GM19438 (cell line): ENCODE measurements around the gene KCNQ5.

ENCODE experiments used
- ATAC-seq: cut with Tn5 transposase; IDR thresholded peaks from one replicate; pipeline ENCODE4 v1.9.1; 2021; ENCODE audit warnings: low read depth; ENCODE audit not compliant: unreplicated experiment

The KCNQ5 gene

DNA sequence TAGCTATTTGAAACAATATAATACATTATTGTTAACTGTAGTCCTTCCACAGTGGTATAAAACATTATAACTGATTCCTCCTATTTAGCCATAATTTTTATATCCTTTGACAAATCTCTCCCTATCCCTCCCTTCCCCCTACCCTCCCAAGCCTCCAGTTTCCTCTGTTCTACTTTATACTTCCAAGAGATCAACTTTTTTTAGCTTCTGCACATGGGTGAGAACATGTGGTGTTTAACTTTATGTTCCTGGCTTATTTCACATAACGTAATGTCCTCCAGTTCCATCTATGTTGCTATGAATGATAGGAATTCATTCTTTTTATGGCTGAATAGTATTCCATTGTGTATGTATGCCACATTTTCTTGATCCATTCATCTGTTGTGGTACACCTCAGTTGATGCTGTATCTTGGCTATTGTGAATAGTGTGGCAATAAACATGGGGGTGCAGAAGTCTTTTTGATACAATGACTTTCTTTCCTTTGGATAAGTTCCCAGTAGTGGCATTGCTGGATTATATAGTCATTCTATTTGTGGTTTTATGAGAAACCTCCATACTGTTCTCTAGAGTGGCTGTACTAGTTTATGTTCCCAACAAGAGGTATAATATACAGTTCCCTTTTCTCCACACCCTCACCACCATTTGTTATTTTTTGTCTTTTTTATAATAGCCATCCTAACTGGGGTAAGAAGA, 205.0 kb downstream of the KCNQ5 start:
- no peak for ATAC-seq

DNA sequence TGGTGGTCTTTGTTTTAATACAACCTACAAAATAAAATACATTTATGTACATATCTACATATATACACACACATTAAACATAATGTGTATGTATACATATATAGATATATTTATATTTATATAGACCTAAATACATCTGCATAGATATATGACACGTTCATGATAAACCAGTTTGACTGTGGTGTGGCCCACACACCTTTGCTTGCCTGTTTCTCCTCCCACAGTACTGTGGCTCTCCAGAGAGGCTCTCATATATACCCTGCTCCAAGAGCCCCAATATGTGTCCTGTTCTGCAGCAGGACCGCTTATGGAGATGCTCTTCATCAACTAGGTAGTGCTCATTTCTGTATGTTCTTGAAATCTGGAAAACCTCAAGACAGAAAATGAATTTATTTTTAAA, 207.0 kb downstream of the KCNQ5 start:
- ATAC-seq = no peak

DNA sequence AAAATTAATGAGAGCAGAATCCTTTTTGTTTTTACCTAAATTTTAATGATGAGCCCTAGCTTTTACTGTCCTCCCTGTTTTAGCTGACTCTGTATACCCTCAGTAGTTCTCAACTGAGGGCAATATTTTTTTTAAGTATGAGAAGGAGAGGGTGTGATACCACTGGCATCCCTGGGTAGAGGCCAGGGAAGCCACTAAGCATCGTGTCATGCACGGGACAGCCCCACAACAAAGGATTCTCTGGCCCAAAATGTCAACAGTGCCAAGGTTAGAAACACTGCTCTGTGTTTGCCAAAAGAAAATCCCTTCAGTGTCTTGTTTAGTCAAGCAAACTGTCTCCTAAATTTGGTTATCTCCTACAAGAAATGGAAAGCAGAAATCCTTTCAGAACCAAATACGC, 210.4 kb downstream of the KCNQ5 start:
- ATAC-seq = no peak

DNA sequence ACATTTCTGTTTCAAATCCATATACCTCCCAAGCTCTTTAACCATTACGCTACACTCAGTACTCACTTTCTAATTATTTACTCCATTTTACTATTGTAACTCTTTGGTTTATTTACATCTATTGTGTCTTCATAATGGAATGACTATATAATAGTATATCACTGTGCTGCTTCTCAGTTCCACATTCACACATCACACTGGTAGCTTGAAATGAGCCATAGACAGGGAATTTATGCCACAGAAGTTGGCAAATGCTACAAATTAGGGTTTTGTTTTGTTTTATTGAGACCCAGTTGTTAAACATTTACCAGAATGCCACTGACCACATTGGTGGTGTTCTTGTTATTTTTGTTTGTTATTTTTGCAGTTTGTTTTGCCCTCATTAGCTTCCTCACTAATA, 213.9 kb downstream of the KCNQ5 start:
- ATAC-seq = no peak

DNA sequence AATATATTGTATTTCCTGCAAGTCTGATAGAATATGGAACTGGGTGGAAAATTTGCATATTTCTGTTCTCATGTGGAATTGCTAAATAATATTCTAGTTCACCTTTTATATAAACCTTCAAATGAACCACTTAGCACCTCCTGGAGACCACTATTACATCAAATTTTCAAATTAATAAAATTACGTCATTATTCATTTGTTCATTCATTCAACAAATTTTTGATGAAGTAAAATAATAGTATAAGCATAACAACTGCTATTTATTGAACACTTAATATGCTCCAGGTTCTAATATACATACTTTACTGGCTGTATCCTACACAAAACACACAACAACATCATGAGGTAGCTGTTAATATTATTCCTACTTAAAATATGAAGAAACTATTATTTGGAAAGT, 215.1 kb downstream of the KCNQ5 start:
- ATAC-seq = no peak

DNA sequence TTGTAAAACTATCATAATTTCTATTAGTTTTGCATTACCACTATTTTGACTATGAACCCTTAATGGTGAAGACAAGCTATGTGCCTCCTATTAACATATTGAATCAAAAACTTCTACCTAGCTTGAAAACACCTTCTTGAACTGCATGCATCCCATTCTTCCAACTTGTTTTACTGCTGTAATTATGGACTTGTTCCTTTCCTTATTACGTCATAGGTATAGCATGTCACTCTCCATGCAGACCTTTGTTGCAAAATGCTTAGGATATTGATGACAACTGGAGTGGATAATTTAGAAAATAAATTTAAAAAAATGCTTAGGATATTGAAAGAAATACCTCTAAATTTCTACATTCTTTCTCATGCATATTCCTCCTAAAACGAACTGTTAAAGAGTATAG, 219.3 kb downstream of the KCNQ5 start:
- no peak for ATAC-seq

DNA sequence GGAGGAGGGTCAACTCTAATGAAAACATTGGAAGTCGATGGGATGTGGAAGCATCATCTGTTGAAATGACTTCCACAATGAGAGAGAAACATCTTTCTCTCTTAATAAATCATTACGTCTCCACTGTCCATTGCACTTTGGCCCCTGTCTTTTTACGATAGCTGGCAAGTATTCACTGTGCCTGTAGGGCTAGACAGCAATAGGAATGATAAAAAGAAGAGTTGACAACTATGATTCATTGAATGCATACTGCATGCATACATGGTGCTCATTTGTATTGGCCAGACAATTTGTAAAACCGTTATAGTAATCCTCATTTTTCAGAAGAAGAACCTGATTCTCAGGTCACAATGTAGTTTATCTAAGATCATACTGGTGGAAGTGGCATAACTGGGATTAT, 220.3 kb downstream of the KCNQ5 start:
- ATAC-seq = no peak

DNA sequence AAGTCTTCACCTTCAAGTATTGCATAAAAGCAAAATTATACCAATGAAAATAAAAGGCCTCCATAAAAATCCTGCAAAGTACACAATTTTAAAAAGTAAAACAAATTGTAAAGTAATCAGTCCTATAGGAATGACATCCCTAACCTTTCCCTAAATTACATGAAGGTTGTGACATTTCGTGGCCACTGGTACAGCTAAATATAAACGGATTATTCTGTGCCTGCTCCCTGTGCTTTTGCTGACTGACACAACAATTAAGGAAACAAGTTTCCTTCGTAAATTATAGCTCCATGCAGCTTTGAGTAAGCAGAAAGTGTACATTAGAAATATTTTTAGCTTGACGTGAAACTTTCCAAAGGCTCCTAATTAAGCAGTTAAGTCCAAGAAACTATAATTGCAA, 222.8 kb downstream of the KCNQ5 start:
- no peak for ATAC-seq

DNA sequence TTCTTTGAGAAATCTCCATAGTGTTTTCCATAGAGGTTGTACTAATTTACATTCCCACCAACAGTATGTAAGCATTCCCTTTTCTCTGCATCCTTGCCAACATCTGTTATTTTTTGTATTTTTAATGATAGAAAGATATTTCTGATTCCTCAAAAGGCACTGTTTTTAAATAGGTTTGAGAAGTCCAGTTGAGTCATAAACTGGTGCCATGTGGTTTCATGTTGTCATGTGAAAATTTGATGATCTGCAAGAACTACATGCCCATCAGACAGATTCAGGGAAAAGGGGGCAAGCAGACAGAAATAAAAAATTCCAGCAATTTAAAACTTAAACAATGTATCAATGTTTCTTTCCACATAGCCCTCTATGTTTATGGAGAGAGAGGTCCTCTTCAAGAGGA, 227.5 kb downstream of the KCNQ5 start:
- ATAC-seq = no peak

DNA sequence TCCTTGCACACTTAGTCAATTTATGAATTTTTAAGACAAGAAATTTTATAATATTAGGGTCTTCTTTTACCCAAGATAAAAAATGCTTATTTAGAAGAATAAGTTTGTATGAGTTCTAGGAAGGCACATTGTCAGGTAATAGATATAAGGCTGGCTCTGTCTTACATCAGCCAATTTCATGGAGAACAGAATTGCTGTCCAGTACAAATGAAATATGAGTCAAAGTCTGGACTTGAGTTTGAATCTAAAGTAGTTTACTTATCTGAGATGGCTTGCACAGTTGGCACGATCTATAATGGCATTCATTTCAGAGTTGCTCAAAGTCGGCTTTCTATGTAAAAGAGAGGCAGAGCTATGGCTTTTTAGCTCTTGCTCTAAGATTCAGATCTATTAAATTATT, 228.2 kb downstream of the KCNQ5 start:
- no peak for ATAC-seq

DNA sequence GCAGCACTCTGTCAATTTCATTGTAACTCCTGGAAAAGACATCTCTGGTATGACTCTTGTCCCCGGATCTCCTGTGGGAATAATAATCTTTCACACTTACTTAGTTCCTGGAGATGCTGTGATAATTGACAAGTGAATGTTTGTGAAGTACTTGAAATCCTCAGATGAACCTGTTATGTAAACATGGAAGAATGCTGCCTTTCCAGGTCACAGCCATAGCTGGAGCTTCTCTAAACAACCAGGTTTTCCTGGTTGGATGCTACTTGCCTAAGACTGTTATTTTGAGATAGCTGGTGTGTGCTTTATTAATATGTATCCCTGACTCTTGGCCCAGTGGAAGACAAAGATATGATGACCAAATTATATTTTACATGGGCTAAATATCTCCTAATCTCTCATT, 228.6 kb downstream of the KCNQ5 start:
- no peak for ATAC-seq

DNA sequence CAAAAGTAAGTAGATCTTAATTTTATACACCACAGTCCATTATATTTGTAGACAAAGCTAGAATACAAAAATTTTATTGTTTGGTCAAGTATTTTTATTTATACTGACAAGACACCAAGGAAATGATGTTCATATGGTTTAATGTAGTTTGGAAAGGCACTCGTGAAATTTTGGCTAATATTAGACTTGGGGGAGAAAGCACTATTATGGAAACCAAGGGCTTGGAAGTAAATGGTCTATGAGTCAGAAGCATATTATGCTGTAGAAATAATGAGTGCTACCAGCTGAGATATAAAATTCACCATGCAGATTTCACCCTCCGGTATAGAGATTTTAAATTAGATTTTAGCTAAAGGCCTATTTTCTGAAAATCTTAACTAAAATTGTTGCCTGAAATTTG, 233.6 kb downstream of the KCNQ5 start:
- ATAC-seq = no peak

DNA sequence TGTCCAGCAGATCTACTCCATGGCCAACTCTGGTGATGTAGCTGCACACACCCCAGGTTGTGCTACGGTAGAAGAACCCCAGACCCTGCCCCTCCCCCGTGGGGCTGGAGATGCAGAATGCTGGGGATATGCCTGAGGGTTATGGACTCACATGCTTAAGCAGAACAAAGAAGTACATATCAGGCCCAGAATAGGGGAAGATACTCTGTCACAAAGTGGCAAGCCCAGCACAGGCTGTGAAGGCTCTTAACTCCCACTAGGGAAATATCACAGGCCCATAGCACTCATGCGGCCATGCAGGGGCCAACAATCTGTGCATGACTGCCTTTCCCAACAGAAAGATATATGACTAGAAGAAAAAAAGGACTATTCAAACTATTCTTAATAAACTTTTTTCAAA, 234.9 kb downstream of the KCNQ5 start:
- ATAC-seq = no peak

DNA sequence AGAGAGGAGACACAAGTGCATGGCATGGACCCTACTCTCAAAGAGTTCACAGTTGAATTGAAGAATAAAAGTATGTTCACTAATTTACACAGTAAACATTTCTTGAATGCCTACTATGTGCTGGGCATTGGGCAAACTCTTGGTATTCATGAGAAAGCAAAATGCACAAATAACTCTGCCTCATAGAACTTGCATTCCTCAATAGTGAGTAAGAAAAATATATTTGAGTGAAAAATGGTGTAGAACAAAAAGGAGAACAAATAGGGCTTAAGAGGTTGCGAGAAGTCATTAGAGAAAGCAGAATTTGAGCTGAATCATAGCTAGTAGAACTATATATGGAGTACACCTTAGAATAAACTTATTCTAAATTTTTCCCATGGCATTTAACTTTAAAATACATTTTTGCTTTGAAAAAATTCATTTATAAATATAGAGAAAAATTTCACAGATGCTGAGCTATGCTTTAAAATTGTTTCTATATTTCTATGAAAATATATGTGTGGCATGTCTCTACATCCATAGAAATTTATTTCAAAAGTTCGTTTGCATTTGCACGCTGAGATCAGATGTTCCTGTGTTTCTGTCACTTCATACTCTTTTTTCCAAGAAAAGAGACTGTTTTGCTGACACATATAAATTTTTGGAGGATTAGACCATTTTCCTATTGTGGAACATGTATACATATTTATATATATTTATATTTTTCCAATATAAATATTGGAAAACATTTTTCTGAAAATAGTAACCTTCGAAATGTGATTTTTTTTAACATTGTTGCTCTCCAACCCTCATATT, 236.1 kb downstream of the KCNQ5 start:
- no peak for ATAC-seq

DNA sequence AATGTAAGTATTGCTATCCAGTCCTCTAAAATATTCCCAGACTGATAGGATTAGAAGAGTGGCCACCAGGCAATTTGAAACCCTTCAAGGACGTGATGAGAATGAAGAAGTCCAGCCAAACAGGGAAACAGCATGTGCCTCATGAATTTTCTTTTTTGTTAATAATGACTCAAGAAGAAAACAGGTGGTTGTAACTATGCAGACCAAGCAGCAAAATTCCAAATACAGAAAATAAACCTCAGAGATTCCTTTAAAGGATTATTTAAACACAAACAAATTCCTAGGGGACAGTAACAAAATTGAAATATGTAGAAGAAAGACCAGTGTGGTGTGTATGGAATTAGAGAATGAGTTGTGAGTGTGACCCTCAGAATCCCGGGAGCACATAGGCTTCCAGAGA, 239.2 kb downstream of the KCNQ5 start:
- ATAC-seq = no peak

DNA sequence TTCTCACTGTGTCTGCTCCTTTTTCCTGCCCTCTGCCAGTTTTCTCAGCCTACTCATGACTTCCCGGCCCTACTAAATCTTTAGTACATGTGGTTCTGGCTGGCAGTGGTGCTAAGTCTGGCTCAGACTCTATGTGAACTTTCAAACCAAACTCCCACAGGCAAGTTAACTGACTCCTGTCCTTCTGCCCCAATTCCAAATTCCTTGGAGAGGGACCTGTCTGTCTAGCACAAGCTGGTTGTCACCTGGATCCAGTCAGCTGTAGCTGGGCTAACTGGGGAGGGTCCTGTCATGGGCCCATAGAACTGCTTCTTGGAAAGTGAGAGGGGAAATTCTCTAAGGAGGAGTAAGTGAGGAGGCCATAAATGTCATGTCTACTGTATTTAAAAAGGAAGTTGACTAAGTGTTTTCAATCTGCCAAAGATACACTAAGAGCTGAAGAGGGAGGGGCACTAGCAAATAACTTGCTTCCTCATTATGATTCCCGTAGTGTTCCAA, 240.1 kb downstream of the KCNQ5 start:
- ATAC-seq = no peak

DNA sequence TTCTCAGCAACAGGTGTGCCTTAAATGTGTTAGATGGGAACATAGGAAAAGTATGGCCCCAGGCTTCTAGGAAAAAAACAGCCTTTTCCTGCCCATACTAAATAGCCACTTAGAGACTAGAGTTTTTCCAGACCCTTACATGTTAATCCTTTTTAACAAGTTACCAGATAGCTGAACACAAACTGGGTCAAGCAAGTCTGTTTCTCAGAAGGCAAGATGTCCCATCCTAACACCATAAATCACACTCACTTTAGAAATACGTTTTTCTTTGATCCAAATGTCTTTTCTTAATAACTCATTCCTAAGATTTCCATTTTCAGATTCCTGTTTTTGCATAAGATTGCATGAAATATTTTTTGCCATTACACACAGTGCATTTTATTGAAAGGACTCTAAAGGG, 241.3 kb downstream of the KCNQ5 start:
- ATAC-seq = no peak

DNA sequence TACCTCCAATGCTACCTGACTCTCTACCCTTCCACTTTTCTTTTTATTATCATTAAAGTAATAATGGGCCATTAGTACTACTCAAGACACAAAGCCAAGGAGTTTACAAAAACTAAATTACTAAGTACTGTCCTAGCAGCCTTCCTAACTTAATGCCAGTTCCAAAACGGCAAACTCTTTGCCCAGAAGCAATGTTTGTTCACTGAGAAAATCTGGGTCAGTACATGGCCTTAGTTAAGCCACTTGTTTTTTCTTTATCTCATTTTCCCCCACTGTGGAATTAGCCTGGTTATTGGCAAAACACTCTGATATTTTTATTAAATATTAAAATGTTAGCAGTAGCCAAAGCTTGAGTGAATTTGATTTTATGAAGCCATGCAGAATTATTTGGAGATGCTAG, 242.4 kb downstream of the KCNQ5 start:
- ATAC-seq = no peak

DNA sequence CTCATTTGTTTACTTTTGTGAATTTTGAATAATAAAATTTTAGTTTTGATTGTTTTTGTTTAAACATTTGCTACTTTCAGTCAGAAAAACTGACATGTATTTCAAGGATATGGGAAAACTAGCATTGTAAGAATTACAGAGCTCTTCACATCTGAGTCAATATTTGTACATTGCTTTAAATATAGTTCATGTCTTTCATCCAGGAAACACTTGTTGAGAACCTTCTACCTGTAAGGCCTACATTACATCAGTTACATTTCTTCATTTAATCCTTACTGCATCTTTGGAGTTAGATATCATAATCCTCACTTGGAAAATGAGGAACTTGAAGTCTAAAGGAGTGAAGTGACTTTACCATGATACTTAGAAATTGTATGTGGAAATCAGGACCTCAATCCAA, 242.9 kb downstream of the KCNQ5 start:
- ATAC-seq = no peak

DNA sequence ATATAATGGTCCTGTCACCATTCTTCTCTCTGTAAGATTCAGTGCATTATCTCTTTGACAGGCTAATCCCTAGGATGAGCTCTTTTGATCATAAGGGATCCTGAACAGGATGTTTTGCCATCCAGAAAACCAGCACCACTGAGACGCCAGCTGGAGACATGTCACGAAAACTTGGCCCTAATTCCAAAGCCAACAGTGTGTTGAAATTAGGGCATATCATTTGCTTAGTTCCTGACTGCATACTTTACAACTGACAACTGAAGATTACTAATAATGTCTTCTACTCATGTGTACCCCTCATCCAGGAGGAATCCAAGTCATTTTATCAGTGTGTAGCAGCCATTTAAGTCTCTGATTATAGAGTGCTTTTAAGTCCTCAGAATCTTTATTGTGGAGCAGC, 243.6 kb downstream of the KCNQ5 start:
- ATAC-seq = no peak

DNA sequence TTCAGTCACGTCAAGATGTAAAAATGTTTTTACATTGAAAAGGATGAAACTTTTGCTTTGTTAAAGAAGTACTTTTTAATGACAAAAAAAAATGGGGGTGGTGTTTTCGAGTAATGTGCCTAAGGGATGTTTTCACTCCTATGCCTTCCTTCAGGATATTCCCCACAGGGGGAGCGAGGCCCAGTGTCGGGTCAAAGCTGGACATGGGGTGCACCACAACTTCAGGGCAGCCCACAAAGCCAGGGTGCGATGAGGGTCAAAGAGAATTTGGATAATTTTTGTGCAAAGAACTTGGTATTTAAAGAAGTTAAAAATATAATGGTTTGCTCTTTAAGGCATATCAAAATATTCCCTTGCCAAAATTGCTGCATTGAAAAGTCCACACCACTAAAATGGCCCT, 247.8 kb downstream of the KCNQ5 start:
- no peak for ATAC-seq

DNA sequence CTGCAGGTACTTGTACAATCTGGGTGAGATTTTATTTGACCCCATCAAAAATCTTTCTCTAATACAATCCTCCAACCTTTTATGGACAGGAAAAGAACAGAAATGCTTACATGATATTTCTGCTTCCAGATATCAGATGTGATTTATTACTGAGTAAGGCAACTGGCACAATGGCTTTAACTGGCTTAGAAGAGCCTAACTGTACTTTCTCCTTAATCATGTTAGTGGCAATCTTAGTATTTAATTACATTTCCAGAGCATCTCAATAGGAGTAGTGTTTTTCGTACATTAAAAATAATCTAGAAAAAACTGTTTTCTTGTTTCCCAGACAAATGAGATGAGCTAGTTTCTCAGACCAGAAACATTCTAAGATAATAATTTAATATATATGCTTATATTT, 251.6 kb downstream of the KCNQ5 start:
- ATAC-seq = no peak
